Forelimb muscle (tissue), 1 donor: Measurements from ENCODE around the gene WDR90. TPM values are rescaled to one million over a fixed set of nuclear protein-coding genes. Genes with fewer than 3 reads are reported as not detected.

ENCODE experiments used
- DNase-seq: peaks from one replicate; pipeline ENCODE4 v3.0.0-alpha.2; 2013; ENCODE audit warnings: low read depth
- polyA plus RNA-seq: library from polyadenylated mRNA; unstranded; fragments of 120-200 nt; gene quantifications from one replicate; pipeline ENCODE4 v1.2.1, GENCODE V29; 2013; ENCODE audit not compliant: insufficient read length

WDR90 gene
- polyA plus RNA-seq, 1 donor: 17.9 TPM

DNA sequence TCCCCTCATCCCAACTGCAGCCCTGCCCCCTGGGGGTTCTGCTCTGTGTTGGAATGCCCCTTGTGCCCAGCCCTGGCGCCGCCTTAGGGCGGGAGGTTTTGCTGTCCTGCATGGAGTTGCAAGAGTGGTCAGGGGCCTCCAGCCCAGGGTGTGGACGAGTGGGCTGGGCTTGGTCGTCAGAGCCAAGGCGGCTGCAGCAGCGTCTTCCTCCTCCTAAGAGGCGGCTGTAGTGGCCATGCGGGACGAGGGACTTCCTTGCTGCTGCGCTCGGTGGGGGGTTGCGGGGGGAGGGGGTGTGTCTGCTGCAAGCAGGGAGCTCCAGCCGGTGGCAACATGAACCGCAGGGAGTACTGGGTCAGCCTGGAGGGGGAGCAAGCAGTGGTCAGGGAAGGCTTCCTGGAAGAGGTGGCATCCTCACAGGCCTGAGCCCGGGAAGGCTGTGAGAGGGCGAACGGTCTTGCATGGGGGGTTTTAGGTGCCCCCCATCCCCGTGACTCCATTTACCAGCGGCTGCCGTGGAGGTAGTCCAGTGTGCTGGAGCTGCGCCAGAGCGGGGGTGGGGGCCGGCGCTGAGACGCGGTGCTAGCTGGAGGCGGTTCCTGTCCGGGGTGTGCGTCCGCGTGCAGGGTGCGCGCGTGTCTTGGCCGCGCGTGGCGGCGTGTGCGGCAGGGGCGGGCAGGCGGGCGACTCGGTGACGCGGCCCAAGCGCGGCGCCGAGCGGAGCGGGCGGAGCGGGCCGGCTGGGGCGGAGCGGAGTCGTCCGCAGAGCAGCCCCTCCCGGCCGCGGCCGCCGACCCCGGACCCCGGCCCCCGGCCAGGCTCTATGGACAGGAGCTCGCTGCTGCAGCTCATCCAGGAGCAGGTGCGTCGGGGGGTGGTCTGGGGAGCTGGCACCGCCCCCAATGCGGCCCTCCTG is 26.1 kb downstream of the WDR90 start, which contains the start of gene RHBDL1:
RHBDL1 (plus strand) TSS at position 704 of the 916 bp plus-strand sequence; CDS start at position 824, 120 bp downstream.
- no peak for DNase-seq

GRCh38 chr16:675884-676564 is 26.9 kb downstream of the WDR90 start:
- no peak for DNase-seq

- no peak for DNase-seq
These were observed 27.4 kb downstream of the WDR90 start for GRCh38 chr16:676565-676902.

DNA sequence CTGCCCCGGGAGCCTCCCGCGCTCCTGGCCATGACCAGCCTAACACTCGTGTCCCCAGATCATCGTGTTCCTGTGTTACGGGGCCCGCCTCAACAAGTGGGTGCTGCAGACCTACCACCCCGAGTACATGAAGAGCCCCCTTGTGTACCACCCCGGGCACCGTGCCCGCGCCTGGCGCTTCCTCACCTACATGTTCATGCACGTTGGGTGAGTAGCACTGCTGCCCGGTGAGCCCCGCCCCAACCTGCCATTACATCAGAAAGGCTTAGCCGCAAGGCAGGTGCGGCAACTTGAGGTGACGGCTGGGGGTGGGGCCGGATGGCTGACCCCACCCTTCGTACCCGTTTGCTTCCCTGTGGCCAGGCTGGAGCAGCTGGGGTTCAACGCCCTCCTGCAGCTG is 27.7 kb downstream of the WDR90 start:
- DNase-seq: no peak

DNA sequence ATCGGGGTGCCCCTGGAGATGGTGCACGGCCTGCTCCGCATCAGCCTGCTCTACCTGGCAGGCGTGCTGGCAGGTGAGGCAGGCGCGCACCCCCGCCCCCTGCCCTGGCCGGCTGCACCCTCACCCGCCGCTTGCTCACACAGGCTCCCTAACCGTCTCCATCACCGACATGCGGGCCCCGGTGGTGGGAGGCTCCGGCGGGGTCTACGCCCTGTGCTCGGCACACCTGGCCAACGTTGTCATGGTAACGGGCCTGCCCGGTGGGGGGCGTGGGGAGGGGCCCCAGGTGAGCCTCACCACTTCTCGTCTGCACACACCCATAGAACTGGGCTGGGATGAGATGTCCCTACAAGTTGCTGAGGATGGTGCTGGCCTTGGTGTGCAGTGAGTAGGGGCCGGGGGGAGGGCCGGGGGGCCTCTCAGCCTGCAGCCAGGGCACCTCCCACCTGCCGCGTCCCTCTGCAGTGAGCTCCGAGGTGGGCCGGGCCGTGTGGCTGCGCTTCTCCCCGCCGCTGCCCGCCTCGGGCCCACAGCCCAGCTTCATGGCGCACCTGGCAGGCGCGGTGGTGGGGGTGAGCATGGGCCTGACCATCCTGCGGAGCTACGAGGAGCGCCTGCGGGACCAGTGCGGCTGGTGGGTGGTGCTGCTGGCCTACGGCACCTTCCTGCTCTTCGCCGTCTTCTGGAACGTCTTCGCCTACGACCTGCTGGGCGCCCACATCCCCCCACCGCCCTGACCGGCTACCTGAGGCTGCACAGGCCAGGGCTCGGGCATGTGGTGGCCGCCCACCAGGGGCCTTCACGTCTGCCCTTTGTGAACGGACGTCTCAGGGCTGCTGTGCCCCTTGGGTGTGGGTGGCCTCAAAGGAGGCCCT is 28.4 kb downstream of the WDR90 start:
- no peak for DNase-seq

GRCh38 chr16:678209-678857 is 29.2 kb downstream of the WDR90 start:
- DNase-seq: no peak

DNA sequence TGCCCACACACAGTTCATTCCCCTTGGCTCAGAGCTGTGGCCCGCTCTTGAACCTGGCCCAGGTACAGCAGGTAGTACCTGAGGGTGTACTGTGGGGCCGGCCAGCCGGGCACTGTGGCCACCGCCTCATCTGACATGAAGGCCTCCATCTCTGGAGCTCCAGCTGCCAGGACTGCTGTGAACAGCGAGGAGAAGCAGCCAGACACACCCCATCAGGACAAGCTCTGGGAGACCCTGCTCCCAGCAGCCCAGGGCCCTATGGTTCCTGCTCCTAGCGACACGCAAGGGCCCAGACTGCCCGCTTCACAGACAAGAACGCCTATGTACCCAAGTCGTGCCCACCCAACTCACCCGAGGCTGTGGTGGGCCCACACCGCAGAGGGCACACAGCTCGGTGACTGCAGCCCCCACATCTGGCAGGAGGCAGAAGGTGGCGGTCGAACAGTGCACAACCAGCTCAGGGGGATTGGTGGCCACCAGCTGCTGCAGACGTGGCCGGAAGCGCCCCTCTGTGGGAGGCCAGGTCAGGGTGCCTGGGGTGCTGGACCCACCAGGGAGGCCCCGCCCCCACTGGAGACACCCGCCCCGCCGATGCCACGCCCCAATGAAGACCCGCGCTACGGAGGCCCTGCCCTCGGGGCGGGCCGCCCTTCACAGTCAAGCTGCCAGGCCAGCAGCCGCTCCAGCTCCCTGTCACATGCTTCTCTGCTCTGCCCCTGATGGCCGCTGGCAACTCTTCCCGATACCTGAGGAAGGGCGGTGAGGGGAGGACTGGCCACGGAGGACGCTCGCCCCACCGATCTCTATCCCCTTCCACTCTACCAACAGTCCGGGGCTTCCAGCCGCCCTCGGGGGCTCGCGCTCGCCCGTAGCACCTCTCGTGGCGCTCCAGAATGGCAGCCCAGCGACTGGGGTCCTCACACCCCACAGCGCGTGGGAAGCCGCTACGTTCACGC is 30.0 kb downstream of the WDR90 start:
- no peak for DNase-seq

DNA sequence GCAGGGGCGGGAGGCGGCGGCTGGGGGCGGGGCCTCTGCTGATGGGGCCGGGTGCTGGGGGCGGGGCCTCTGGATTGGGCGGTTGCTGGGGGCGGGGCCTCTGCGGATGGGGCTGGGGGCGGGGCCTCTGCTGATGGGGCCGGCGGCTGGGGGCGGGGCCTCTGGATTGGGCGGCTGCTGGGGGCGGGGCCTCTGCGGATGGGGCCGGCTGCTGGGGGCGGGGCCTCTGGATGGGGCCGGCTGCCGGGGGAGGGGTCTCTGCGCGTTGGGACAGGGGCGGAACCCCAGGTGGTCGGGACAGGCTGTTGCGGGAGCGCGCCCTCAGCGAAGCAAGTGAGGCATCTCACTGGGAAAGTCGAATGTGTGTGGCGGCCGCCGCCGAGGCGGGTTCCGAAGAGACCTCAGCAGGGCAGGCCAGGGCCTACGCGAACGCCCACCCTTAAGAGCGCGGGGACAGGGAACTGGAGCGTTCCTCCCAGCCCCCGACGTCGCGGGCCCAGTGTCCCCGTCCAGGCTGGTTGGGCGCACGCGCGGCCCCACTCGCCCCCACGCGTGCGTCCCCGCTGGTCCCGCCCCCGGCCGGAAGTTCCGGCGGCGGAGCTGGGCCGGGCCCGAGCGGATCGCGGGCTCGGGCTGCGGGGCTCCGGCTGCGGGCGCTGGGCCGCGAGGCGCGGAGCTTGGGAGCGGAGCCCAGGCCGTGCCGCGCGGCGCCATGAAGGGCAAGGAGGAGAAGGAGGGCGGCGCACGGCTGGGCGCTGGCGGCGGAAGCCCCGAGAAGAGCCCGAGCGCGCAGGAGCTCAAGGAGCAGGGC is 30.9 kb downstream of the WDR90 start, which contains the start of gene STUB1:
STUB1 (plus strand) TSS at position 597 of the 811 bp plus-strand sequence; CDS start at position 713, 116 bp downstream.
- DNase-seq: peak; percentile 38

DNA sequence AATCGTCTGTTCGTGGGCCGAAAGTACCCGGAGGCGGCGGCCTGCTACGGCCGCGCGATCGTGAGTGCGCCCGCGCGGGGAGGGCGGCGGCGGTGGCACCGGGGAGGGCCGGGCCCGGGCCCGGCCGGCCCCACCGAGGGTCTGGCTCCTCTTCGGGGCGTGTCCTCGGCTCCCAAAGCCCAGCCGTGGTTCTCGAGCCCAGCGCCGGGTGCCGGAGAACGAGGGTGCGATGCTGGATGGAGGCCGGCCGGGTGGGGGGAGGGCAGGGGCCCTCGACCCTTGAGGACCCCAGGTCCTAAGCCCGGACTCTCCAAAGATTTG is 31.4 kb downstream of the WDR90 start:
- no peak for DNase-seq

DNA sequence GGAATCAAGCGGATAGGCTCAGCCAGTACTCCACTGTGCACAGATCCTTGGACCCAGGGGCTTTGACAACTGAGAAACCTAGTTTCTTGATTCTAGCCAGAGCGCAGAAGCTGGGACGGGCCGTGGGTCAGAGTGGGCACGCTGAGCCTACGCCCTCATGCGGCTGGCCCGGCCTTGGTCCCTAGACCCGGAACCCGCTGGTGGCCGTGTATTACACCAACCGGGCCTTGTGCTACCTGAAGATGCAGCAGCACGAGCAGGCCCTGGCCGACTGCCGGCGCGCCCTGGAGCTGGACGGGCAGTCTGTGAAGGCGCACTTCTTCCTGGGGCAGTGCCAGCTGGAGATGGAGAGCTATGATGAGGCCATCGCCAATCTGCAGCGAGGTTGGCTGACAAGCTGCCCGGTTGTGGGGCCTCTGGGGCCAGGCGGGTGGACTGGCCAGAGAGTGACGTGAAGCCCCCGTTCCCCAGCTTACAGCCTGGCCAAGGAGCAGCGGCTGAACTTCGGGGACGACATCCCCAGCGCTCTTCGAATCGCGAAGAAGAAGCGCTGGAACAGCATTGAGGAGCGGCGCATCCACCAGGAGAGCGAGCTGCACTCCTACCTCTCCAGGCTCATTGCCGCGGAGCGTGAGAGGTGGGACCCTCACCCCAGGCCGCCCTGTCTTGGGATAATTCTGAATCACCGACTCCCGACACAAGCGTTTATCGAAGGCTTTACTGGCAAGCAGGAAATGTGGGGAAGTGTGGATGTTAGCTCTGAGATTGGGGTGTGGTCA is 32.0 kb downstream of the WDR90 start:
- DNase-seq: no peak

GRCh38 chr16:681746-682427 is 32.7 kb downstream of the WDR90 start:
- no peak for DNase-seq

DNA sequence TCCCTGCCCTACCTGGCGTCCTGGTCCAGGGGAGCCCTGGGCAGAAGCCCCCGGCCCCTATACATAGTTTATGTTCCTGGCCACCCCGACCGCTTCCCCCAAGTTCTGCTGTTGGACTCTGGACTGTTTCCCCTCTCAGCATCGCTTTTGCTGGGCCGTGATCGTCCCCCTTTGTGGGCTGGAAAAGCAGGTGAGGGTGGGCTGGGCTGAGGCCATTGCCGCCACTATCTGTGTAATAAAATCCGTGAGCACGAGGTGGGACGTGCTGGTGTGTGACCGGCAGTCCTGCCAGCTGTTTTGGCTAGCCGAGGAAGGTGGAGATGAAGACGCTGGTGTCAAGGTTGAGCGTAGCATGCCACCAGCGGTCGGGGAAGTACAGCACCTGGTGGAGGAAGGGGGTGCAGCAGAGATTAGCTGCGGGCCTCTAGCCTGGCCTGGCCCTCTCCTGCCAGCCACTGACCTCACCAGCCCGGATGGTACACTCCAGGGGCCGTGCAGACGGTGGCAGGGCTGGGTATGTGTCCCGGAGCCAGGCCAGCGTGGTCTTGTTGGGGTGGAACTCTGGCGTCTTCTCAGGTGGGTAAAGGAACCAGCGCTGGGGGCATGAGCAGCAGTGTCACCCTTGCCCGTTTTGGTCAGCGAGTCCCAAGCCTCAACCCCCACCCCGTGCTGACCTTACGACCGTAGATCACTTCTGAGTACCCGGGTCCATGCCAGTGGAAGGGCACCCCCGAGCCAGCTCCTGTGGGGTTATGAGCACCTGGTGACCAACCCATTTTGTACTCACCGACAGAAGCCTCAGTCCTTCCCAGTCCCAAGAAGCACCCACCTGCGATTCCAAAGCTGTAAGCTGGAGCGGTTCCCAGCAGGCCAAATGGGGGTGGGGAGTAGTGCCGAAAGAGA is 33.6 kb downstream of the WDR90 start:
- DNase-seq: no peak

GRCh38 chr16:683396-684070 is 34.4 kb downstream of the WDR90 start:
- no peak for DNase-seq

GRCh38 chr16:684071-684794 is 35.1 kb downstream of the WDR90 start, which contains the start of gene JMJD8:
TSS of gene JMJD8 (minus strand) at chr16:684334. CDS start at chr16:684319, 15 bp downstream.
- DNase-seq: peak; percentile 77

DNA sequence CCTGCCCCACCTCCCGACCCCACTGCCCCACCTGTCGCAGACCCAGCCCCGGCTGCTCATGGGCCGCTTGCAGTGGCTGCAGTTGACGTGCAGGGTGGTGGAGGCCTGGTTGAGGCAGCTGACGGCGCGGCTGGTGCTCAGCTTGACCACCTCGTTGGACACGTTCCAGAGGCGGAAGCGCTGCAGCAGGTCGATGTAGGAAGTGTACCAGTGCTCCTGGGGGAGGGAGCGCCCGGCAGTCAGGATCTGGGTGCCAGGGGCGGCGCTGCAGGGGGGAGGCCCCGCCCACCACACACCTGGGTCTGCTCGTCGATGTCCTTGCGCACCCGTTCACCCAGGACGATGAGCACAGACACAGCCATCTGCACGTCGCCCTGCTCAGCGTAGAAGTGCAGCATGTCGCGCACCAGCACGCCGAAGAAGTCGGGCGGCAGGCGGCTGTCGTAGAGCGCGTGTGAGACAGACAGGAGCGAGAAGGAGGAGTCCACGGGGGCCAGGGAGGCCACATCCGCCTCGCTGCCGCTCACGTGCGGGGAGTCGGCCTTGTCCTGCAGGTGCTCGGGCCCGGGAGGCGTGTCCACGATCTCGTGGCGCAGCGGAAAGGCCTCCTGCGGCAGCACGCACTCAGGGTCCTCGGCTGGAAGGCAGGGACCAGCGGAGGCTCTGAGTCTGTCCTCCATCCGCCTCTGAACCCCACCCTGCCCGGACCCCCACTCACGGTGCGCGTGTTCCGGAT is 36.0 kb downstream of the WDR90 start:
- DNase-seq: no peak
